Uterus (tissue), 4 donors: ENCODE measurements around the gene KRTAP19-7. TPM values are rescaled to one million over a fixed set of nuclear protein-coding genes. Genes with fewer than 3 reads are reported as not detected.

Experiments used
- DNase-seq, 2 donors: peaks; one replicate each; pipeline ENCODE4 v3.0.0-alpha.2; 2019 to 2020
- H3K27ac ChIP-seq, 2 donors: fragments of 200-600 bp; sonication (generic); 1 replicate in 1 of 2; 2 replicates in 1 of 2; pipeline ENCODE4 v1.5.1; 2016 to 2018
- H3K27me3 ChIP-seq, 2 donors: fragments of 200-600 bp; sonication (generic); one replicate each; pipeline ENCODE4 v1.5.1; 2018 to 2019; ENCODE audit warnings: control low read depth in 1 of 2
- H3K36me3 ChIP-seq, 2 donors: fragments of 200-600 bp; sonication (generic); one replicate each; pipeline ENCODE4 v1.5.1; 2019; ENCODE audit warnings: control low read depth in 1 of 2
- H3K4me1 ChIP-seq, 2 donors: fragments of 200-600 bp; sonication (generic); one replicate each; pipeline ENCODE4 v1.5.1; 2018 to 2019; ENCODE audit warnings: control low read depth in 1 of 2
- H3K4me3 ChIP-seq, 2 donors: fragments of 200-600 bp; sonication (generic); 1 replicate in 1 of 2; 2 replicates in 1 of 2; pipeline ENCODE4 v1.5.1; 2018 to 2019; ENCODE audit warnings: mild to moderate bottlenecking in 1 of 2
- H3K9me3 ChIP-seq, 2 donors: fragments of 200-600 bp; sonication (generic); one replicate each; pipeline ENCODE4 v1.5.1; 2019; ENCODE audit warnings: control low read depth in 1 of 2
- CTCF ChIP-seq, 4 experiments: fragments of 200-600 bp in 2 of 4; fragments of 450-650 bp in 2 of 4; sonication (generic) in 2 of 4; IDR thresholded peaks; one replicate each; pipeline ENCODE4 v1.5.1; 2016 to 2019; ENCODE audit warnings: antibody characterized with exemption in 4 of 4, mild to moderate bottlenecking in 2 of 4, moderate library complexity in 1 of 4
- POLR2A ChIP-seq, 2 donors: fragments of 450-650 bp; IDR thresholded peaks; one replicate each; pipeline ENCODE4 v1.6.1; 2016; ENCODE audit warnings: antibody characterized with exemption in 2 of 2, mild to moderate bottlenecking in 1 of 2, moderate library complexity in 1 of 2
- intact Hi-C: fragments of 100-400 bp; cut with DNase I; formaldehyde crosslinking; loops from one replicate; pipeline ENCODE4 v1.15.1; 2023; ENCODE audit warnings: low total_unique reads
- total RNA-seq, 4 donors: library from RNA; depleted of rRNA in 3 of 4; stranded (reverse); fragments of >200 nt in 3 of 4; gene quantifications; one replicate each; pipeline versions ENCODE4 v1.1.0 to v1.2.4, GENCODE V29; 2014 to 2023
- donor health status: DM: yes; HTN: yes; CAD: no.

The KRTAP19-7 gene
- total RNA-seq = not detected

DNA sequence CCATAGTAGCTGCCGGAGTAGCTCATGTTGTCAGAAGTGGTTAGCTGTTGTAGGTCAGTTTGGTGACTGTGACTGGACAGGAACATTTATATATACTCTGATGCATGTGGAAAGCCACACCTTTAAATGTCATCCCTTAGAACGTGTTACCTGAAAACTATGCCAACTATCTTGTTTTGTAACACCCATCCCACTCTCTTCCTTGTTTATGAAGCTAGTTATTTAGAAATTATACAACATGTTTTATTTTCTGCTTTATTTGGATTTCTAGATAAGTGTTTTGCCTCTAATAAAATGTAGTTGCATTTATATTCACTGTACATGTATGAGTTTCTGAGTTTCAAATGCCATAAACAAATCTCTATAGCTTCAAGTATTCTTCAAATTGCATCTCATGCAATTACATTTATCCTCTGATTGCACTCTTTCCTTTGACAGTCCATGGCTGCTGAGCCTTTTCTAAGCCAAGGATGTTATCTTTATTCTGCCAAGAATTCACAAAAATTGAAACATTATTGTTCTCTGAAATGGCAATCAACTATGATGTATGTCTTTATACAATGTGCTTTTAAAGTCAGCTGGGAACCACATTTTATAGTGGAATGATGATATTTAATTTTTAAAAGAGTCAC is at the start of gene KRTAP19-7:
TSS of gene KRTAP19-7 (minus strand) at position 51 of the 632 bp plus-strand sequence. CDS start at position 26, 25 bp downstream.
- no peaks in the 10 kb centered on the region for H3K4me1 ChIP-seq
- H3K27ac ChIP-seq = no peak within 1 kb of the TSS
- intact Hi-C loops = no loop called here
- no peak for TF ChIP-seq CTCF (IDR thresholded peaks at IDR 0.05)
- TF ChIP-seq POLR2A (IDR thresholded peaks at IDR 0.05) = no peak
- H3K4me3 ChIP-seq = no peak within 1 kb of the TSS
- no peak for DNase-seq
- H3K36me3 ChIP-seq = no peaks in the 10 kb centered on the region
- H3K9me3 ChIP-seq = no peaks in the 10 kb centered on the region
- no peaks in the 10 kb centered on the region for H3K27me3 ChIP-seq

GRCh38 chr21:30605968-30606367 is 44.9 kb upstream of the KRTAP19-7 start:
- no peaks in the 10 kb centered on the region for H3K9me3 ChIP-seq
- TF ChIP-seq POLR2A (IDR thresholded peaks at IDR 0.05) (no peak), CTCF (IDR thresholded peaks at IDR 0.05) (no peak)
- intact Hi-C loops = no loop called here
- H3K4me3 ChIP-seq = no peak overlapping the region
- H3K36me3 ChIP-seq = no peaks in the 10 kb centered on the region
- H3K4me1 ChIP-seq = no peaks in the 10 kb centered on the region
- H3K27ac ChIP-seq = no peak overlapping the region
- H3K27me3 ChIP-seq = no peaks in the 10 kb centered on the region
- DNase-seq = no peak

DNA sequence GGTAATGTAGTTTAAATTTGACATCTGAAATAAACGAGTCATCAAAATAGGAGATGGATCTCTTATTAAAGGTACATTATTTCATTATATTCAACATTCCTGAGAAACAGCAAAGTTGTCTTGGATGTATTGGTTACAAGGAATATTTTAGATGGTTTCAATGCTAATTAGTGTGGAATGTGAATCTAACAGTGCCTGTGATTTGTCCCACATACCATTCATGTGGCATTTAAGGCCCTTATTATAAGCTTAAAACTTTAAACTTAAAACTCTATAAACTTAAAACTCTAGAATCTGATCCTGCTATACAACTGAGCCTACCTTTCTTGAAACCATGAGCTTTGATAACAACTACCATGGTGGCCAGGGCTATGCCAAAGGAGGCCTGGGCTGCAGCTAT is 39.7 kb upstream of the KRTAP19-7 start, which contains the start of gene KRTAP22-1:
TSS of gene KRTAP22-1 (plus strand) at position 301 of the 400 bp plus-strand sequence.
- Histone ChIP-seq H3K4me1 (no peaks in the 10 kb centered on the region), H3K27me3 (no peaks in the 10 kb centered on the region), H3K36me3 (no peaks in the 10 kb centered on the region), H3K9me3 (no peaks in the 10 kb centered on the region), H3K27ac (no peak within 1 kb of the TSS), H3K4me3 (no peak within 1 kb of the TSS)
- TF ChIP-seq CTCF (IDR thresholded peaks at IDR 0.05) = no peak
- no peak for TF ChIP-seq POLR2A (IDR thresholded peaks at IDR 0.05)
- no peak for DNase-seq
- intact Hi-C loops = no loop called here

- intact Hi-C loops = no loop called here
- no peak for DNase-seq
- TF ChIP-seq CTCF (IDR thresholded peaks at IDR 0.05) = no peak
- TF ChIP-seq POLR2A (IDR thresholded peaks at IDR 0.05) = no peak
These were observed 37.7 kb upstream of the KRTAP19-7 start, which contains the start of gene KRTAP6-2 for GRCh38 chr21:30598802-30599201. Gene KRTAP6-2 (minus strand): TSS chr21:30598902. CDS start chr21:30598874, 28 bp downstream.

GRCh38 chr21:30592140-30592539 is 31.0 kb upstream of the KRTAP19-7 start, which contains the start of gene KRTAP6-3:
Gene KRTAP6-3 (plus strand): TSS chr21:30592440. CDS start chr21:30592446, 6 bp downstream.
- intact Hi-C loops = no loop called here
- TF ChIP-seq POLR2A (IDR thresholded peaks at IDR 0.05) = no peak
- no peak for TF ChIP-seq CTCF (IDR thresholded peaks at IDR 0.05)
- Histone ChIP-seq H3K4me1 (no peaks in the 10 kb centered on the region), H3K36me3 (no peaks in the 10 kb centered on the region), H3K9me3 (no peaks in the 10 kb centered on the region), H3K4me3 (no peak within 1 kb of the TSS), H3K27ac (no peak within 1 kb of the TSS), H3K27me3 (no peaks in the 10 kb centered on the region)
- no peak for DNase-seq

More at GRCh38 chr21:30598802-30599201, 37.7 kb upstream of the KRTAP19-7 start, which contains the start of gene KRTAP6-2:
- Histone ChIP-seq H3K27me3 (no peaks in the 10 kb centered on the region), H3K9me3 (no peaks in the 10 kb centered on the region), H3K4me1 (no peaks in the 10 kb centered on the region), H3K4me3 (no peak within 1 kb of the TSS), H3K36me3 (no peaks in the 10 kb centered on the region), H3K27ac (no peak within 1 kb of the TSS)
